Left hindlimb (tissue), 1 donor: Measurements from ENCODE around the gene TMEM208.

Experiments
- DNase-seq: peaks from one replicate; pipeline ENCODE4 v3.0.0-alpha.2; 2018

The TMEM208 gene

DNA sequence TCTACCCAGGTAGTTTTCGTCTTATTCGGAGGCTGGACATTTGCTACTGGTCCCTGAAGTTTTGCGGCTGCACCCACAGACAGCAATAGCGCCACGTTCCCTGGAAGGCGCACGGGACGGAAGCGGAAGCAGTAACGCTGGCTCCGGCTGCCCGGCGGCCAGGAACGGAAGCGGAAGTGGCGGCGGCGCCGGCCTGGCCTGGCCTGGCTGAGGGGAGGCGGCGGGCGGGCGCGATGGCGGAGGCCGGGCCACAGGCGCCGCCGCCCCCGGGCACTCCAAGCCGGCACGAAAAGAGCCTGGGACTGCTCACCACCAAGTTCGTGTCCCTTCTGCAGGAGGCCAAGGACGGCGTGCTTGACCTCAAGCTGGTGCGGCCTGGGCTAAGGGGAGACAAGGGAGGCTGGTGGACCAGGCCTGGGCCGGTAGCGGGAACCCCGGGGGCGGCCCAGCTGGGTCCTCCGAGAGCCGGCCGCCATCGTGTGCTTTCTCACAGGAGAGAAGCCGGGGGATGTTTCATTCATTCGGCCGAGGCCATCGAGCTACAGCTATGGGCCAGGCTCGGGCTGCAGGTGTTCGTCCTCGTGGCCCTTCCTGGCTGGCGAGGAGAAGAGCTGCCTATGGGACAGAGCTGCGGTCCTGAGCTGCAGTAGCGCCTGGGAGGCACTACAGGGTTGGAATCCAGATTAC lies 34.8 kb upstream of the TMEM208 start, which contains the start of gene E2F4:
Gene E2F4, plus strand, starts transcription at position 161 of the 687 bp plus-strand sequence. Its CDS starts 73 bp downstream, at position 234.
- DNase-seq: peak; percentile 91

- no peak for DNase-seq
Measured at GRCh38 chr16:67192781-67193361, 34.1 kb upstream of the TMEM208 start.

- no peak for DNase-seq
Measured at GRCh38 chr16:67193536-67193935, 33.4 kb upstream of the TMEM208 start.

DNA sequence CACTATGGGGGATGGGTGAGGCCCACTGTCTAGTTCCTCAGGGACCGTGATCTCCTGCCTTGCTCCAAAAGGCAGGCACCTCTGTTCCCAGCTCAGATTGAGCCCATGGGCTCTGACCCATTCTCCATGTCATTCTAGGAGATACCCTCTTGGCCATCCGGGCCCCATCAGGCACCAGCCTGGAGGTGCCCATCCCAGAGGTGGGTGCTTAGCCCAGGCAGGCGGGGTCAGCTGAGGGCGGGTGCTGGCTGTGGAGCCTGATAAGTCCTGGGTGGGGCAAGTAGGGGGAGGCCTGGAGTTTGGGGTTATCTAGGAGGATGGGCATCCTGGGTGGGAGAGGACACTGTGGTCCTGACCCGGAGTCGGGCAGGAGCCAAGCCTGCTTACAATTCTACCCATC lies 32.7 kb upstream of the TMEM208 start:
- DNase-seq: no peak

GRCh38 chr16:67195676-67196075 lies 31.3 kb upstream of the TMEM208 start:
- no peak for DNase-seq

DNA sequence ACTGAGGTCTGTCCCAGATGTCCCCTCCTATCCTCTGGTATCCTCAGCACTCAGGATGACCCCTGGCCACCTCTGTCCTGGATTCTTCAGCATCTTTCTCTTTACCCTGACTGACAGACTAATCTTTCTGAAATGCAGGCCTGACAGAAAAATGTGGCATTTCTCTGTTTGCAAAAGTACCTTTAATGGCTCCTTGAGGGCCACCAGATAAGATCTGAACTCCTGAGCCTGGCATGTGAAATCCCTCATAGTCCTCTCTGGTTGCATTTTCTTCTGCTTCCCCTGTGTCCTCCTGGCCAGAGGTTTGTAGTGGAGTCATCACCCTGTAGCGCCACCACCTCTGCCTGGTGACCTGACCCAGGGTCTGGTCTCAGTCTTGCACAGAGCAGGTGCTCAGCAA lies 30.0 kb upstream of the TMEM208 start:
- no peak for DNase-seq

- DNase-seq: no peak
Measured at GRCh38 chr16:67197704-67198103, 29.2 kb upstream of the TMEM208 start.

GRCh38 chr16:67198238-67198734 lies 28.6 kb upstream of the TMEM208 start:
- DNase-seq: no peak

- no peak for DNase-seq
Measured at GRCh38 chr16:67199011-67199807, 27.7 kb upstream of the TMEM208 start, which contains the start of gene ELMO3. Gene ELMO3, plus strand, starts transcription at chr16:67199131. Its CDS starts 196 bp downstream, at chr16:67199327.

DNA sequence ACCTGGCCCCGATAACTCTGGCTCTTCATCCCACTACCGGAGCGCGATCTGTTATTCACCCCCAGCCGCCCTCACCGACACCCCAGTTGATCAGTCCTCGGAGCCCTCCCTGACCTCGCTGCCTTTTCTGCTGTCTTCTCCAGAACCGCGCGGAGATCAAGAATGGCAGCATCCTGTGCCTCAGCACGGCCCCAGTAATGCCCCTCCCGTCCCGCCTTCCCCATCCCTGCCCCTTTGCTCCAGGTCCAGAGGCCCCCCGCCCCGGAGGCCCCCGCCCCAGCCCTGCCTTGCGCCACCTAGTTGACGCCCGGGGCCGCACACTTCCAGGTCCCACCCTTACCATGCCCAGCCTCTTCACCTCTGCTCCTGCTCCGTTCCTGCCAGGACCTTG lies 27.1 kb upstream of the TMEM208 start:
- no peak for DNase-seq

DNA sequence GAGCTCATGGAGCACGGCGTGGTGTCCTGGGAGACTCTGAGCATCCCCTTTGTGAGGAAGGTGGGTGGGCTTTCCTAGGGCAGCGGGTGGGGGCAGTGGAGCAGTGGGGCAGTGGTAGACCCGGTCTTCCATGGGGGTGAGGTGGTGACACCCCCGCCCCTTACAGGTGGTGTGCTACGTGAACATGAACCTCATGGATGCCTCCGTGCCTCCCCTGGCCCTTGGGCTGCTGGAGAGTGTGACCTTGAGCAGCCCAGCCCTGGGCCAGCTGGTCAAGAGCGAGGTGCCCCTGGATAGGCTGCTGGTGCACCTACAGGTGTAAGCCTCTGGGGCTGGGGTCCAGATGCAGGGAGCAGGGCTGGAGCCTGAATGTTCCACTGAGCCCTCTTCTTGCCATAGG lies 26.4 kb upstream of the TMEM208 start:
- DNase-seq: no peak

DNA sequence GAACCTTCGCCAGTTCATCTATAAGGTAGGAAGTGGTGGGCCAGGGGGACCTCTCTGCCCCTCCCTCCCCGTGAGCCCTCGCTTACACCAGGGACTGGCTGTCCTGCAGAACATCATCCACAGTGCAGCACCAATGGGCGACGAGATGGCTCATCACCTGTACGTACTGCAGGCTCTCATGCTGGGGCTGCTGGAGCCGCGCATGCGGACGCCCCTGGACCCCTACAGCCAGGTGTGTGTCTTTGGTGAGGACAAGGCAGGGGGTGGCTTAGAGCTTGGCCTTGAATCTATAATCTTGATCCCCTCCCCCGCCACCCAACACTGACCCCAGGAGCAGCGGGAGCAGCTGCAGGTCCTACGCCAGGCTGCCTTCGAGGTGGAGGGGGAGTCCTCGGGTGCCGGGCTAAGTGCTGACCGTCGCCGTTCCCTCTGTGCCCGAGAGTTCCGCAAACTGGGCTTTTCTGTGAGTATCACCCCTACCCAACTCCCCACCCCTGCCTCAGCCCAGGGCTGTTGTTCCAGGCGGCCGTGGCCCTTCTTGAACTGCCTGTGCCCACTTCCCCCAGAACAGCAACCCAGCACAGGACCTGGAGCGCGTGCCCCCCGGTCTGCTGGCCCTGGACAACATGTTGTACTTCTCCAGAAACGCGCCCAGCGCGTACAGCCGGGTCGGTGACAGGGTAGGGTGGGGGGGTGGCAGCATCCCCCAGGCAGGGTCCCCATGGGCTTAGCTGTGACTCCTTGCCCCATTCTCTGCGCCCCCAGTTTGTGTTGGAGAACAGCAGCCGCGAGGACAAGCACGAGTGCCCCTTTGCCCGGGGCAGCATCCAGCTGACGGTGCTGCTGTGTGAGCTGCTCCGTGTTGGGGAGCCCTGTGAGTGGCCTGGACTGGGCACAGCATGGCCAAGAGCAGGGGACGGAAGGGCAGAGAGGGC lies 25.3 kb upstream of the TMEM208 start:
- DNase-seq: no peak

- DNase-seq: no peak
Measured at GRCh38 chr16:67202426-67202825, 24.5 kb upstream of the TMEM208 start.

DNA sequence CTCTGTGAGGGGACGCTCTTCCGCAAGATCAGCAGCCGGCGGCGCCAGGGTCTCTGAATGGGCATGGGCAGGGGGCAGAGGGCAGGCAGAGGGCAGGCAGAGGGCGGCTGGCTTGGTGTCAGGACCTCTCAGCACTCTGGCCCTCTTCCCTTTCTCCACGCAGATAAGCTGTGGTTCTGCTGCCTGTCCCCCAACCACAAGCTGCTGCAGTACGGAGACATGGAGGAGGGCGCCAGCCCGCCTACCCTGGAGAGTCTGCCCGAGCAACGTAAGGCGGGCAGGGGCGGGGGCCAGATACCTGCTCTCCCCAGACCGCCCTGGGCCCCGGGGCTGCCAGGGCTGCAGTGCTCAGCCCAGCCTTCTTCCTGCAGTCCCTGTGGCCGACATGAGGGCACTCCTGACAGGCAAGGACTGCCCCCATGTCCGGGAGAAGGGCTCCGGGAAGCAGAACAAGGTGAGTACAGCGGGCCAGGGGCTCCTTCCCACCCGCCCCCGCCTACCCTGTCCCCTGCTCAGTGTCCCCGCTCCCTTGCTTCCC lies 23.9 kb upstream of the TMEM208 start:
- no peak for DNase-seq

- no peak for DNase-seq
Measured at GRCh38 chr16:67204076-67204475, 22.9 kb upstream of the TMEM208 start.

DNA sequence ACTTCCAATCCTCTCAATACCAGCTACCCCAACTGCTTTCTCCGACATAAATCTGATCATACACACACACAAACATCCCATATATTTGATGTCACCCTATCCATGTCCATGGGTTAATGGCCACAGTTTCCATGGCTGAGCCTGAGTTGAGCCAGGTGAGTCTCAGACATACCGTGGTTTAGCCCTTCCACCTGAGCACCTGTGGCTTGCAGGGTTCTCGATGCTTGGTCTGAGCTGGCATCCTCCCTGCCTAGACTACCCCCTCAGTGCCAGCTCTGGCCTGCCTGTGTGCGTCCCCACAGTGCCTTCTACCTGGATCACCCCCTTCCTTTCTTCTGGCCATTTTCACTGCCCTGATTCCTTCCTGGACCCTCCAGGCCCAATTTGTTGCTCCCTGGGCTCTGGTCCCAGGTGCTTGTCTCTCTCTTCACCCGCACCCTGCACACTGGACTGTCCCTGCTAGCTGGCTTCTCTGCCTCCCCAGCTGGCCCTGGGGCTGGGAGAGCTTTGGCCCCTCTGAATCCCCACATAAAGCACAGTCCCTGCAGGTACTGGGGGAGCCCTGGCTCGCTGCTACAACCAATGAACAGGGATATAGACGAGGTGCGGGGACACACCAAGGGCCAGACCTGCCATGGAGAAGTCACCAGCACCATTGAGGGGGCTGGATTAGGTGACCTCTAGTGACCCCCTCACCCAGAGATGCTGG lies 20.6 kb upstream of the TMEM208 start:
- DNase-seq: no peak

DNA sequence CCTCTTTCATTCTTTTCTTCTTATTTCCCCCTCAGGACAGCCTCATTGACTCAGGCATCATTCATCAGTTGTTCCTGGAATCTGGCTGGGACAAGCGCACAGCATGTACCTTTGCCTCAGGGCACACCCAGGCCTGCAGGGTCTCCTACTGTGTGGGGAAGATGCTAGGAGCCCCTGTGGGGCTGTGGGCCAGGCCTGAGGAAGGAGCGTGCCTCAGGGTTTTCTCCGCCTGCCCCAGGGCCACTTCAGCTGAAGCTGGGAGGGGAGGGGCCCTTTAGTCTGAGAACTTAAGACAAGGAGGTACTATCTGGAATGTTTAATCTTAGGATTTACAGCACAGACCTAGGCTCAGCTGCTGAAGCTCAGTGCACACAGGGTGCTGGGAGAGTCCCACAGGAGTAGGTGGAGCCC lies 20.1 kb upstream of the TMEM208 start:
- no peak for DNase-seq

- no peak for DNase-seq
Measured at GRCh38 chr16:67207249-67208091, 19.5 kb upstream of the TMEM208 start.

DNA sequence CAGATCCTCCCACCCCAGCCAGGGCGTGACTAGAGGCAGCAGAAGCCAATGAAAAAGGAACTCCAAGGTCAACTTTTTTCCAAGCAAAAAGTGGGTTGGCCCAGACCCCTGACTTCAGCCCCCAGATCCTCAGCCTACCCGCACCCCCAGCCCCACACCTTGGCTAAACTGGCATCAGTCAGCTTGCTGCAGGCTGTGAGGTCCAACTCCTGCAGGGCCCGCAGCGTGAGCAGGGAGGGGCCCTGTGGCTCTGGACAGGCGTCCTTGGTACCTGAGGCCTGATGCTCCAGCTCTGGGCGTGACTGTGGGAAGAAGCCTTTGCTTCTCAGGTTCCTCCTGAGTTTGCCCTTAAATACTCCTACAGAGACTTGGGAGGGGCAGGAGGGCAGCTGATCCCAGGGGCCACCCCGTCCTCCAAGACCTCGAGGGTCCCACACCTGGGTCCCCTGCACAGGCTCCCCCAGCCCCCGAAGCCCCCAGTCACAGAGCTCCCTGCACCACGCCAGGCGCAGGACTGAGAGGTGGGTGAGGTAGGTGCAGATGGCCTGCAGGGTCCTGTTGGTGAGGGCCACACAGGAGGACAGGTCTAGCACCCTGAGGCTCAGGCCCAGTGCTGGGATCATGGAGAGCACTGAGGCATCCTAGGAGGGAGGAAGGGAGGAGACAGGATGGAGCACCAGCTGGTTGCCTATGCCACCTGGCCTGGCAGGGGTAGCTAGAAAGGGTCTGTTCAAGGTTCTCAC lies 18.6 kb upstream of the TMEM208 start:
- no peak for DNase-seq

GRCh38 chr16:67209565-67209964 lies 17.4 kb upstream of the TMEM208 start:
- DNase-seq: no peak
